GM18508 (cell line): ENCODE data around the gene IL1RAPL2.
A peak's percentile ranks its signal among the peaks of the same experiment; 100 is the strongest.
"Not testable (repeated sequence)": the region's sequence is repeated elsewhere in the genome, so short reads cannot be mapped to it uniquely, and the experiment has no call there.

Experiments used
- ATAC-seq: cut with Tn5 transposase; IDR thresholded peaks from one replicate; pipeline ENCODE4 v1.9.1; 2021; ENCODE audit warnings: moderate number of reproducible peaks; ENCODE audit not compliant: insufficient read depth, unreplicated experiment

The IL1RAPL2 gene

GRCh38 chrX:104842646-104843045, 276.6 kb downstream of the IL1RAPL2 start:
- ATAC-seq: no peak

- ATAC-seq: no peak
Observed at GRCh38 chrX:104852241-104852640, 286.2 kb downstream of the IL1RAPL2 start.

DNA sequence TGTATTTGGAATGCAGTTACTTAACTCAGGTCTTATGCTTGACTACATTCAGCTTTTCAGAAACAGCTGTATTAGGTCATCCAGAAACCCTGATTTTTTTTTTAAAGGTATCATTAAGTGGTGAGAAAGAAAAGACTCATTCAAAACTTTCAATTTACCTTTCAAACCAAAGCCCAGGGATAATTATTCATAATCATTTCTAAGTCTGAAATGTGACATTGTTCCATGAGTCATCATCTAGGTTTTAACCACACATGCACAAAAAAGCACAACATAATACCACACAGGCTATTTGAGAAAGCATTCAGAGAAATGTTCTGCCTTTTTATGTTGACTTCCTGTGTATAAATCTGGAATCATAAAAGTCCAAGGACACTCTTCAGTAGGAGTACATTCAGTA, 288.2 kb downstream of the IL1RAPL2 start:
- ATAC-seq: no peak

DNA sequence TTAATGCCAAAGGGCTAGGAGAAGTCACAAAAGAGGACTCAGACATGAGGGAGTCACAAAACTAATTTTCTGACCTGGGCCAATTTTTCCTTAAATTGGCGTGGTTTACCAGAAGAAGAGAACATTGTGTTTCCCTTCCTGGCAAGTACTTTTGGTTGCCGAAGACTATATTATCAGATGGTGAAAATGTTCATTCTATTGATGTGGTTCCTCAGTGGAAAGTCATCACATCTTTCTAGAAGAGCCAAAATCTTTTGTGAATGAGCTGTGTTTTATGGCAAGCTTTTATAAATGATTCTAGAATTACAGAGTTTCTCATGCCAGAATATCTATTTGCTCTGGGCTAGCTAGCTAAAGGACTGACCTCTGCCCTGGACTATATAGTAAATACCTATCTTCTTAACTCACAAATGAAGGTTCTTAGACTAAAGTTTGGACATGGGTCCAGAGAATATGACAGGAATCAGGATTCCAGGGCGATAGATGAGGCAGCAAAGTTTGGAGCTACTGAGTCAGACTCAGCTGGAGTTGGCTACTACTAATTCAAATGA, 288.9 kb downstream of the IL1RAPL2 start:
- no peak for ATAC-seq

DNA sequence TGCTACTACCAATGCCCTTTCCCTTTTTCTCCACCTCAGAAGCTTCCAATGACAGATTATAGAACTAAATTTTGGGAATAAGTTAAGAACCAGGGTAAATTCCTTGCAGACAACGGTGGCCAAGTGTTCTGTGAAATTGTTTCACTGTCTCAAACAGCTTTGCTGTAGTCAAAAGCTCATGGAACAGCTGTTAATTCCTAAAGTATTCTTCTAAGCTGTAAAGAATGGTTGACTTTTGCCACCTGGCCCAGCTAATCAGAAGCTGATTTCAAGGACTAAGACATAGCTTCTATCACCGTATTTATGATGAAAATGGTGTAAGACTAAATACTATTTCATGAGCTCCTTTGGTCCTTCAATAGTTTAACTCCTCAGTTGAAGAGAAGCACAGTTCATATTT, 297.5 kb downstream of the IL1RAPL2 start:
- ATAC-seq: no peak

DNA sequence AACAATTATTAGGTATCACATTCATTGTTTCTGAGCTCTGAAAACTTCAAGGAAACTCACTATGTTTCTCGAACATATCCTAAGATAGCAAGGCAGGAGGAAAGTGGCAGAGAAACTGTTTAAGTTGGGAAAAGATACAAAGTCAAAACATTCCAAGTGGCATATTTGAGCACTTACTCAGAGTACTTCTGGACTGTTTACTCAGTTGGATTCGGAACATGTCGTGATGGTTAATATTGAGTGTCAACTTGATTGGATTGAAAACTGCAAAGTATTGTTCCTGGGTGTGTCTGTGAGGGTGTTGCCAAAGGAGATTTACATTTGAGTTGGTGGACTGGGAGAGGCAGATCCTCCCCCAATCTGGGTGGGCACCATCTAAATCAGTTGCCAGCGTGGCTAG, 298.3 kb downstream of the IL1RAPL2 start:
- ATAC-seq: no peak

DNA sequence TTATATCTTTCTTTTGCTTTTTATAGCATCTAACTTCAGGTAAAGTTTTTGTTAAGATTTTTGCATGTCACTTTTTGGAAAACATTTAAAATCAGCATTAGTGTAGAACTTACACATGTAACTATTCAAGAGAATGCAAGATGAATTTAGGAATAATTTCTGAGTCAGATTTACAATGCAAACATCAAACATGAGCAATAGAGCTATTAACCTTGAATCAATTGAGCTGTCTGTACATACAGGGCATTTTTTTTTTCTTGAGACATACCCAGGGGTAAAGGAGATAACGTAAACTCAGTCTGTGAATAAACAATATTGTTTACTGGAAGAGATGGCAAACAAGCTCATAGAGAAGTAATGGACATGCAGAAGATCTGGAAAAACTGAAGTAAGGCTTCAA, 311.5 kb downstream of the IL1RAPL2 start:
- no peak for ATAC-seq

- ATAC-seq: no peak
Observed at GRCh38 chrX:104902070-104902469, 336.1 kb downstream of the IL1RAPL2 start.

DNA sequence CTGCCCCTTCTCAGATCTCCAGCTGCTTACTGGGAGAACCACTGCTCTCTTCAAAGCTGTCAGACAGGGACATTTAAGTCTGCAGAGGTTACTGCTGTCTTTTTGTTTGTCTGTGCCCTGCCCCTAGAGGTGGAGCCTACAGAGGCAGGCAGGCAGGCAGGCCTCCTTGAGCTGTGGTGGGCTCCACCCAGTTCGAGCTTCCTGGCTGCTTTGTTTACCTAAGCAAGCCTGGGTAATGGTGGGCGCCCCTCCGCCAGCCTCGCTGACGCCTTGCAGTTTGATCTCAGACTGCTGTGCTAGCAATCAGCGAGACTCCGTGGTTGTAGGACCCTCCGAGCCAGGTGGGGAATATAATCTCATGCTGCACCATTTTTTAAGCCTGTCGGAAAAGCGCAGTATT, 343.7 kb downstream of the IL1RAPL2 start:
- not testable (repeated sequence) for ATAC-seq

DNA sequence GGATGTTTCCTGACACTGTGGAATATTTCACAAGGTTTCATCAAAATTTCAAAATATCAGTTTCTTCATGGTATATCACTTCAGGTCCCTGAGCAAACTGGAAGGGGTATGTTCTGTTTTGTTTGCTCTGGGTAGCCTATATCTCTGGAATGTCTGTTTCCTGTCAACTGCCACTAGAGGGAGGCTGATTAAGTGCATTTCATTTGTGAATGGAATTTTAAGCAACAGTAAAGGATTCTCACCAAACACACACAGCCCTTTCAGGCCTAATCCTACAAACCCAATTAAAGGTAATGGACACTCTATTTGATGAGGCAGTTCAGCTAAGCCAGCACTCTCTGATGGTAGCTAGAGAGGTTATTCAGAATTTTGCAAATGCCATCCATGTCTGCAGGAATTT, 347.3 kb downstream of the IL1RAPL2 start:
- ATAC-seq: no peak

DNA sequence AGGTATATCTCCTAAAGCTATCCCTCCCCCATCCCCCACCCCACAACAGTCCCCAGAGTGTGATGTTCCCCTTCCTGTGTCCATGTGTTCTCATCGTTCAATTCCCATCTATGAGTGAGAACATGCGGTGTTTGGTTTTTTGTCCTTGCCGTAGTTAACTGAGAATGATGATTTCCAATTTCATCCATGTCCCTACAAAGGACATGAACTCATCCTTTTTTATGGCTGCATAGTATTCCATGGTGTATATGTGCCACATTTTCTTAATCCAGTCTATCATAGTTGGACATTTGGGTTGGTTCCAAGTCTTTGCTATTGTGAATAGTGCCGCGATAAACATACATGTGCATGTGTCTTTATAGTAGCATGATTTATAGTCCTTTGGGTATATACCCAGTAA, 348.7 kb downstream of the IL1RAPL2 start:
- not testable (repeated sequence) for ATAC-seq

DNA sequence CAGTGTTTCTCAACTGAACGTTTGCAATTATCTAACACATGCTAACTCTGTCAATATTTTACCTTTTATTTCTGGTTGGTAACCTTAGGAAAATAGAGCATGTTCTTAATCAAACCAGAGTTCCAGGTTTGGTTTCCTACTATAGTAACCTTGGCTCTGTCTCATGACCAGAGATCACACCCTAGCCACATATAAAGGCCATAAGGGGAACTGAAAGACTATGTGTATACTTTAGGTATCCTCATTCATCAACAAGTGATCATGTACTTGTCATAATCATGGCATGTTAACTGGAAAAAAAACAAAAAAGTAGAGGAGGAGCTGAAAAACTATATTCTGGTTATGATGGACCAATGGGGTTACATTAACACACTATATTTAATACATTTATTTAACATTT, 352.1 kb downstream of the IL1RAPL2 start:
- ATAC-seq: no peak

- ATAC-seq: no peak
Observed at GRCh38 chrX:104921584-104922205, 355.7 kb downstream of the IL1RAPL2 start.

GRCh38 chrX:104922206-104922621, 356.2 kb downstream of the IL1RAPL2 start:
- ATAC-seq: peak; percentile 97

DNA sequence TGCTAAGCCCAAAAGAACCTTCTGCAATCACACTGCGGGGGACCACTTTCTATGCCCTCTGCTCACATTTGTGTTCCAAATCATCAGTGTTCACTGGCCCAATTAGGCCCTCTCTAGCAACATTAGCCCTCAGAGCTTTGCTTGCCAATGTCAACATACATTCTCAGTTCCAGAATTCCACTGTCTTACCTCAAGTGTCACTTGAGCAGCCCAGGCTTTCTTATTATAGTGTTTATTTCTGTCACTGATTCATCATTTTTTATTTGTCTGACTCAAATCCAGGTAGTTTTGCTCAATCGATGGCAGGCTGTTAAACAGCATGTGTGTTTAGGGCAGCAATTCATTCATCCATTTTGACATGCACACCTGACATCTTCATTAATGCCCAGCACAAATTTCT, 363.3 kb downstream of the IL1RAPL2 start:
- ATAC-seq: no peak

DNA sequence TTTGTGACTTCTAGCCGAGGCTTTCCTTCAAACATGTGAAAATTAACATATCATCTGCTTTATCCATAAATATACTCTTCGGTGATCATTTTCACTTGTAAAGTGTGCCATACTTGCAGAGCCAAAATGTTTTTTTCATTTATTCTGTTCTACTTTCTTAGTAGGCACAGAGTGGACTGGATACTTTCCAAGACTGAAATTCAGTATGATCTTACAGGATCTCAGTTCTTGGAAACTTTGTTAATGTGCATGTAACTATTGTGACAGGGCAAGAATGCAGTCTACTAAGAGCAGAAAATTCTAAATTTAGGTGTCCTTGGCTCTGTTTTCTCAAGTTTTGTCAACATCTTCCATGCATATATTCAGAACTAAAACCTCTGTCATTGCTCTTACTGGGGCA, 369.6 kb downstream of the IL1RAPL2 start:
- no peak for ATAC-seq

DNA sequence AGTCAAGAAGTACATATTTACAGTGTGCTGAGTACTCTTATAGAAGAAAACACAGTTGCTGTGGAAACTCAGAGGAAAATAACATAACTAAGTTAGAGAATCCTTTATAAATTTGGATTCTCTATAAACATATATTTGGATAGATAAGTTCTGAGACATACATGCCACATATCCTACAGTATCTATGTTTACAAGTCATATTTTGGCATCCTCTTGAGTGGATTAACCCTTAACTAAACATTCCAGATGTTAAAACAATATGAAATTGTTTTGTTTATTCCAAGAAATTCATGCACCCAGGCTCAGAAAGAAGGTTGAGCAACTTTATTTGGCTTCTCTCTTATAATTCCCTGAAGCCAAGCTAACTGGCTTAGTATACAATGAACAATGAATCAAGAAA, 387.3 kb downstream of the IL1RAPL2 start:
- no peak for ATAC-seq

DNA sequence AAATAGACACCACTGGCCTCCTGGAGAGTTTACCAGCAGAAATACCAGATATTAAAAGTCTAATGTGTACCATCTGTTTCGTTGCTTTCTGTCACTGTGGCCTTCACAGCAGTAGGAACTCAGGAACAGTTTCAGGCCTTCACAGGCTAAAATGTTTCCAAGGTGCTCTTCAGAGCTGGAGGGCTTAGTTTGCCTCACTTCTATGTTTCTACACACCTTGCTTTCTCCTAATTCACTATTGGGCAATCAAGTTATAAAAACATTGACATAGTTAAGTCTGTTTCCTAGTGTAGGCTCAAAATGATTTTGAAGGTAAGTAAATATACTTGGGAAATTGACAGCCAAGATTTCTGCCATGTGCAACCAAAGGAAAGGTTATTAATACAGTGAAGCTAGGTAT, 395.9 kb downstream of the IL1RAPL2 start:
- ATAC-seq: no peak

DNA sequence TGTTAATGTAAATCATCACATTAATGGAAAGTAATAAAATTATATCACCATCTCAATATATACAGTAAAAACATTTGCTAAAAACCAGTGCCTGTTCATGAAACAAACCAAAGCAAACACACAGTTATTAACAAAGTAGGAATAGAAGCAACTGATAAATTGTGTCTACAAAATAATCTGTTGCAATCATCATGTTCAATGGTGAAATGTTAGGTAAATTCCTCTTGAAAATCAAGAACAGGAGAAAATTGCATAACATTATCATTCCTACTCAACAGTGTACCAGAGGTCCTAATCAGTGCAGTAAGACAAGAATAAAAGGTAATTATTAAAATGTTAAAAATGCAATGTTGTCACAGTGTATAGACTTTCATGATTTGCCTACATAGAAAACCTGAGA, 402.2 kb downstream of the IL1RAPL2 start:
- ATAC-seq: no peak

DNA sequence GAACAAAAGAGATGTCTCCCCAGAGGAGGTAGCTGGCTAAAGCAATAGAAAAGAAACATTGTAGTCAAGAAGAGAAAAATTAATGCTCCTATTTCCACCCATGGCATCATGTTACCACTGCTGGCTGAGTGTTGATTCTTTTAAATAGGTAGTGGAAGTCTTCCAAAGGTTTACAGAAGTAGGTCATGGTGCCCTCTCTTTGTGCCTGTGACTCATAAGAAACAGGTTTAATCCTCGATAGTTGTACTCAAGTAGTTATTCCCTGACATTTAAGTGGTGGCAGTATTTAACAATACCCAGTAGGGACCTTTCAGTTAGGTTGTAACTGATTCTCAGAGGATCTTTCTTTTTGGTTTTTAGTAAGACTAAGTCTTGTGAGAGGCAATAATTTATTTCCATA, 406.7 kb downstream of the IL1RAPL2 start:
- ATAC-seq: no peak

DNA sequence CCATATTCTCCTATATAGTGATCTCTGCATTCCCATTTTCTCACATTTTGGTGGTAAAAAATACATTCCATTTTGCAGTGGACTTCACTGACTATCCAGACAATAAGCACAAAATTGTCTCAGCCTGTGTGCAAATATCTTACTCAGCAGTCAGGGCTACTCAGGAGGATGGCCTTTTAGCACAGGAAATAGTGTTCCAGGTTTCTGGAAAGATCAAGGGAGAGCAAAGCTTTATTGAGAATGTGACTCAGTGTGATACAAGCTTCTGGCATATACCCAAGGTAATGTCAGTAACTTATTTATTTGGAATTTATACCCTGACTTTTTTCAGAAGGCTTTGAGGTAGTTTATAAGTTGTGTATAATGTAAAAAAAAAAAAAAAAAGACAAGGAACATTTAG, 421.1 kb downstream of the IL1RAPL2 start:
- ATAC-seq: no peak

DNA sequence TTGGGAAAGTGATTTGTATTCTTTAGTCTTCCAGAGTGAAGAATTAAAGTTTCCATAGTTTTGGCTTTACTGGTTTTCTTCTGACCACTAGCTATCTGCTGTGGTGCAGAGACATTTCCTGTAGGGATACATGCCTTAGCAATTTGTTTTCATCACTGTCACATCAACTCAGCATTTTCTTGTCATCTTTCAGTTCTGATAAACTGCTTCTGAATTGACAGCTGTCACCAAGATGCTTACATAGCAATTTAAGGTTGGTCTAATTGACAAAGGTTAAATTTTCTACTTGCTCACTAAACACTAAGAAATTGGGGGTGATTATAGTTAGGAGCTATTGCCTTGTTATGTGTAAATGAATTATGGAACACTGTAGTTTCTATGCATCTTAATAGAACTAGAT, 422.0 kb downstream of the IL1RAPL2 start:
- ATAC-seq: no peak

DNA sequence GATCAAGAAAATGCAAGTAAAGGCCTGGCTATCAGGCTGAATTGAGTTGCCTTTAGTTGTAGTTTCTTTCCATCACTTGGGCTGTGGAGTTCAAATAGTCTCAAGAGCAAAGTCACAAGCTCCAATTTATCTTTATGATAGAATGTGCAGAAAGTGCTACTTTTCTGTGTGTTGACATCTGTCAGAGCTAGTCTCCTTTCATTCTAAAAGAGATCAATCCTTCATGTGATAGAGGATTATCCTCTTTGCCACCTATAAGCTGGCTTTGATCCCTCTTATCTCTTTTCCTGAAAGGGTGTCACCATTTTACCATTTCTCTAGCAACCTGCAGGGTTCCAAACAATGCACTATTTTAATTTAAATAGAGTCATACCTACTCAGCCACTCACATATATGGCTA, 429.5 kb downstream of the IL1RAPL2 start:
- ATAC-seq: no peak
